ENCODE measurements around the gene CASTOR1. TPM values are rescaled to one million over a fixed set of nuclear protein-coding genes. Genes with fewer than 3 reads are reported as not detected.

The CASTOR1 gene
- total RNA-seq, 1 experiment from 2014 or later: 16.0 TPM

DNA sequence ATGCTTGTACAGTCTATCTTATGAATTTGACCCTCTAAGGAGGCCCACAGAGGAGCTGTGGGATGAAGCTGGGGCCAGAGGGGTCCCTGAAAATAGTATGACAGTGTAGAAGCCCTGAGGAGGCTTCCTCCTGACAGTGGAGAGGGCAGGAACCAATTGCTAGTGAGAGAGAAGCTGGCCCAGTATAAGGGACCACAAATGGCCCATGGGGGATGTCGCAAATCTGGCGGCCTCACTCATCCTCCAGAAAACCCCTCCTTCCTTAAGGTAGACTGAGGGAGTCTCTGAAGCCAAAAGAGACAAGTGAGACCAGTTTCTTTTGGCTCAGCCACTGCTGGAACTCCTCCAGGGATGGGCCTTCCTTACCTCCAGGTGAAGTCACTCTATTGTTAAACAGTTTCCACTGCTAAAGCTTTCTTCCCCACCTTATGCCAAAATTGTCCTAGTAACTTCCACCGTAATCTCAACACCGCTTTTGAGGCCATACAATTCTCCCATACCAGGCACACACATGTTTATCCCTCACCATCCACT, 17.8 kb upstream of the CASTOR1 start (continued):
- TF ChIP-seq, protein P1, sequence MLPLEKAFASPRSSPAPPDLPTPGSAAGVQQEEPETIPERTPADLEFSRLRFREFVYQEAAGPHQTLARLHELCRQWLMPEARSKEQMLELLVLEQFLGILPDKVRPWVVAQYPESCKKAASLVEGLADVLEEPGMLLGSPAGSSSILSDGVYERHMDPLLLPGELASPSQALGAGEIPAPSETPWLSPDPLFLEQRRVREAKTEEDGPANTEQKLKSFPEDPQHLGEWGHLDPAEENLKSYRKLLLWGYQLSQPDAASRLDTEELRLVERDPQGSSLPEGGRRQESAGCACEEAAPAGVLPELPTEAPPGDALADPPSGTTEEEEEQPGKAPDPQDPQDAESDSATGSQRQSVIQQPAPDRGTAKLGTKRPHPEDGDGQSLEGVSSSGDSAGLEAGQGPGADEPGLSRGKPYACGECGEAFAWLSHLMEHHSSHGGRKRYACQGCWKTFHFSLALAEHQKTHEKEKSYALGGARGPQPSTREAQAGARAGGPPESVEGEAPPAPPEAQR (CRISPR knock-in tag; IDR thresholded peaks at IDR 0.05): no peak
- TF ChIP-seq, protein P2, sequence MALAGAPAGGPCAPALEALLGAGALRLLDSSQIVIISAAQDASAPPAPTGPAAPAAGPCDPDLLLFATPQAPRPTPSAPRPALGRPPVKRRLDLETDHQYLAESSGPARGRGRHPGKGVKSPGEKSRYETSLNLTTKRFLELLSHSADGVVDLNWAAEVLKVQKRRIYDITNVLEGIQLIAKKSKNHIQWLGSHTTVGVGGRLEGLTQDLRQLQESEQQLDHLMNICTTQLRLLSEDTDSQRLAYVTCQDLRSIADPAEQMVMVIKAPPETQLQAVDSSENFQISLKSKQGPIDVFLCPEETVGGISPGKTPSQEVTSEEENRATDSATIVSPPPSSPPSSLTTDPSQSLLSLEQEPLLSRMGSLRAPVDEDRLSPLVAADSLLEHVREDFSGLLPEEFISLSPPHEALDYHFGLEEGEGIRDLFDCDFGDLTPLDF (CRISPR knock-in tag; IDR thresholded peaks at IDR 0.05): no peak
- TF ChIP-seq, protein P3, sequence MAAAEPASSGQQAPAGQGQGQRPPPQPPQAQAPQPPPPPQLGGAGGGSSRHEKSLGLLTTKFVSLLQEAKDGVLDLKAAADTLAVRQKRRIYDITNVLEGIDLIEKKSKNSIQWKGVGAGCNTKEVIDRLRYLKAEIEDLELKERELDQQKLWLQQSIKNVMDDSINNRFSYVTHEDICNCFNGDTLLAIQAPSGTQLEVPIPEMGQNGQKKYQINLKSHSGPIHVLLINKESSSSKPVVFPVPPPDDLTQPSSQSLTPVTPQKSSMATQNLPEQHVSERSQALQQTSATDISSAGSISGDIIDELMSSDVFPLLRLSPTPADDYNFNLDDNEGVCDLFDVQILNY (CRISPR knock-in tag; IDR thresholded peaks at IDR 0.05): no peak
- TF ChIP-seq, protein P4, sequence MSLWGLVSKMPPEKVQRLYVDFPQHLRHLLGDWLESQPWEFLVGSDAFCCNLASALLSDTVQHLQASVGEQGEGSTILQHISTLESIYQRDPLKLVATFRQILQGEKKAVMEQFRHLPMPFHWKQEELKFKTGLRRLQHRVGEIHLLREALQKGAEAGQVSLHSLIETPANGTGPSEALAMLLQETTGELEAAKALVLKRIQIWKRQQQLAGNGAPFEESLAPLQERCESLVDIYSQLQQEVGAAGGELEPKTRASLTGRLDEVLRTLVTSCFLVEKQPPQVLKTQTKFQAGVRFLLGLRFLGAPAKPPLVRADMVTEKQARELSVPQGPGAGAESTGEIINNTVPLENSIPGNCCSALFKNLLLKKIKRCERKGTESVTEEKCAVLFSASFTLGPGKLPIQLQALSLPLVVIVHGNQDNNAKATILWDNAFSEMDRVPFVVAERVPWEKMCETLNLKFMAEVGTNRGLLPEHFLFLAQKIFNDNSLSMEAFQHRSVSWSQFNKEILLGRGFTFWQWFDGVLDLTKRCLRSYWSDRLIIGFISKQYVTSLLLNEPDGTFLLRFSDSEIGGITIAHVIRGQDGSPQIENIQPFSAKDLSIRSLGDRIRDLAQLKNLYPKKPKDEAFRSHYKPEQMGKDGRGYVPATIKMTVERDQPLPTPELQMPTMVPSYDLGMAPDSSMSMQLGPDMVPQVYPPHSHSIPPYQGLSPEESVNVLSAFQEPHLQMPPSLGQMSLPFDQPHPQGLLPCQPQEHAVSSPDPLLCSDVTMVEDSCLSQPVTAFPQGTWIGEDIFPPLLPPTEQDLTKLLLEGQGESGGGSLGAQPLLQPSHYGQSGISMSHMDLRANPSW (CRISPR knock-in tag; conservative IDR thresholded peaks at IDR 0.05; ENCODE audit: low read depth): no peak
- TF ChIP-seq, protein P5, sequence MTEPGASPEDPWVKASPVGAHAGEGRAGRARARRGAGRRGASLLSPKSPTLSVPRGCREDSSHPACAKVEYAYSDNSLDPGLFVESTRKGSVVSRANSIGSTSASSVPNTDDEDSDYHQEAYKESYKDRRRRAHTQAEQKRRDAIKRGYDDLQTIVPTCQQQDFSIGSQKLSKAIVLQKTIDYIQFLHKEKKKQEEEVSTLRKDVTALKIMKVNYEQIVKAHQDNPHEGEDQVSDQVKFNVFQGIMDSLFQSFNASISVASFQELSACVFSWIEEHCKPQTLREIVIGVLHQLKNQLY (CRISPR knock-in tag; IDR thresholded peaks at IDR 0.05): no peak

DNA sequence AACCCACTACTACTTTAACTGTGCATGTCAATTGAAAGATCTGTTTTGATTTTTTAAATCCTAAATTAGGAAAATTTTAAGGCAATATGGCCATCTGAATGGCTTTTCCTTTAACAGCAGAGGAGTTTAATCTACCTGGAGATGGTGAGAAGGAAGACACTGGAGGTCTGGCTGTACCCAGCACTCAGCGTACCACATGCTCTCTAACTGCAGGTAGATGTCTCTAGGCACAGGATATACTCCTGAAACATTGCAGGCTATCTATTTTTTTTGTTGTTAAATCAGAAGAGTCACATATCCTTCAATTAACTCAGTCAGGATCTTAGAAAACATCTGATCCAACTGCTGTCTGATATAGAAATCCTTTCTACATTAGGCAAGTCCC, 17.3 kb upstream of the CASTOR1 start:
- no peak for DNase-seq (ENCODE audit: low spot score)
- H3K4me3 Mint-ChIP-seq: no peak overlapping the region
- H3K27me3 Mint-ChIP-seq (ENCODE audit: low read depth): no peaks in the 10 kb centered on the region
- no peak for TF ChIP-seq NR1H2 (CRISPR knock-in tag; IDR thresholded peaks at IDR 0.05)
- POLR2A ChIA-PET: no interaction called here
- no peak overlapping the region for H3K27ac Mint-ChIP-seq
- ATAC-seq: no peak
- no peaks in the 10 kb centered on the region for H3K36me3 Mint-ChIP-seq
- H3K9me3 Mint-ChIP-seq: no peaks in the 10 kb centered on the region
- CTCF ChIA-PET: interaction anchor here (0.5 kb wide), 1 partner anchor 730 kb away, joined by 4 read pairs; no protein-coding TSS in a partner anchor
- H3K4me1 Mint-ChIP-seq: peaks cover 10% of the 10 kb centered on the region

DNA sequence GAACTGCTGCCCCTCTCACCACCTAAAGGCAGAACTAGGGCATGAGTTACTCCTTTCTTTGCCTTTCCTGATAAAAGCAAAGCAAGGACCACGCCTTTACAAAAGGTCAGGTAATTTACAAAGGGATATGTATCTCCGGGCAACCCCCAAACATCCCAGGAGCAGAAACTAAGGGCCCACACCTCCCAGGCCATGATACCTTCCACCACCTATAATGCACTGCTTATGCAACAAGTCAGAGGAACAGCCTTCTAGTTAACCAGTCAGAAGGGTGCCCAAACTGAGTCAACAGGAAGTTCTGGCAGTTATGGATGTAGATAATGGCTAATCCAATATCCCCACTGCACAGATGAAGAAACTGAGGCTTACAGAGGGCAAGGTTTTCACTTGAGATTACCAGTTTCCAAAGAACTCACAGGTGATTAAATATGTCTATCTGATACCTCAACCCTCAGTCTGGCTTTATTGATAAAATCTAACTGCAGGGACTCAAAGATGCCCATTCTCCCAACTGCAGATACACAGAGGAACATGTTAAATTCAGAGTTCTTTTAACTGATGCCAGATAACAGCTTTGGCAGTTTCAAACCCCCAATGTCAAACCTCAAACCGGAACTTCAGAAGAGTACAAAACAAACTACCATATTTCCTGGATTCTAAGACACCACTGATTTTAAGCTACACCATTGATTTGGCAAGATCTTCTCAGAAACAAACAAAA, 16.8 kb upstream of the CASTOR1 start:
- Mint-ChIP-seq H3K36me3 (no peaks in the 10 kb centered on the region; the same call in 1 of the 2 replicates), H3K27ac (no peak overlapping the region), H3K4me3 (no peak overlapping the region), H3K27me3 (ENCODE audit: low read depth) (no peaks in the 10 kb centered on the region), H3K9me3 (no peaks in the 10 kb centered on the region), H3K4me1 (peaks cover 6% of the 10 kb centered on the region)
- DNase-seq (ENCODE audit: low spot score) (no peak), ATAC-seq (no peak)
- POLR2A ChIA-PET: no interaction called here
- CTCF ChIA-PET: interaction anchor here (0.5 kb wide), 1 partner anchor 729 kb away, joined by 4 read pairs; no protein-coding TSS in a partner anchor
- TF ChIP-seq, protein P6, sequence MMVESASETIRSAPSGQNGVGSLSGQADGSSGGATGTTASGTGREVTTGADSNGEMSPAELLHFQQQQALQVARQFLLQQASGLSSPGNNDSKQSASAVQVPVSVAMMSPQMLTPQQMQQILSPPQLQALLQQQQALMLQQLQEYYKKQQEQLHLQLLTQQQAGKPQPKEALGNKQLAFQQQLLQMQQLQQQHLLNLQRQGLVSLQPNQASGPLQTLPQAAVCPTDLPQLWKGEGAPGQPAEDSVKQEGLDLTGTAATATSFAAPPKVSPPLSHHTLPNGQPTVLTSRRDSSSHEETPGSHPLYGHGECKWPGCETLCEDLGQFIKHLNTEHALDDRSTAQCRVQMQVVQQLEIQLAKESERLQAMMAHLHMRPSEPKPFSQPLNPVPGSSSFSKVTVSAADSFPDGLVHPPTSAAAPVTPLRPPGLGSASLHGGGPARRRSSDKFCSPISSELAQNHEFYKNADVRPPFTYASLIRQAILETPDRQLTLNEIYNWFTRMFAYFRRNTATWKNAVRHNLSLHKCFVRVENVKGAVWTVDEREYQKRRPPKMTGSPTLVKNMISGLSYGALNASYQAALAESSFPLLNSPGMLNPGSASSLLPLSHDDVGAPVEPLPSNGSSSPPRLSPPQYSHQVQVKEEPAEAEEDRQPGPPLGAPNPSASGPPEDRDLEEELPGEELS (CRISPR knock-in tag; IDR thresholded peaks at IDR 0.05): no peak
- TF ChIP-seq ELF4 (CRISPR knock-in tag; IDR thresholded peaks at IDR 0.05; ENCODE audit: low read depth) (no peak), GTF2I (CRISPR knock-in tag; conservative IDR thresholded peaks at IDR 0.05) (no peak), ZNF423 (CRISPR knock-in tag; IDR thresholded peaks at IDR 0.05) (no peak), ZNF121 (CRISPR knock-in tag; IDR thresholded peaks at IDR 0.05) (no peak), HMGA2 (CRISPR knock-in tag; IDR thresholded peaks at IDR 0.05) (no peak)
- TF ChIP-seq, protein P7, sequence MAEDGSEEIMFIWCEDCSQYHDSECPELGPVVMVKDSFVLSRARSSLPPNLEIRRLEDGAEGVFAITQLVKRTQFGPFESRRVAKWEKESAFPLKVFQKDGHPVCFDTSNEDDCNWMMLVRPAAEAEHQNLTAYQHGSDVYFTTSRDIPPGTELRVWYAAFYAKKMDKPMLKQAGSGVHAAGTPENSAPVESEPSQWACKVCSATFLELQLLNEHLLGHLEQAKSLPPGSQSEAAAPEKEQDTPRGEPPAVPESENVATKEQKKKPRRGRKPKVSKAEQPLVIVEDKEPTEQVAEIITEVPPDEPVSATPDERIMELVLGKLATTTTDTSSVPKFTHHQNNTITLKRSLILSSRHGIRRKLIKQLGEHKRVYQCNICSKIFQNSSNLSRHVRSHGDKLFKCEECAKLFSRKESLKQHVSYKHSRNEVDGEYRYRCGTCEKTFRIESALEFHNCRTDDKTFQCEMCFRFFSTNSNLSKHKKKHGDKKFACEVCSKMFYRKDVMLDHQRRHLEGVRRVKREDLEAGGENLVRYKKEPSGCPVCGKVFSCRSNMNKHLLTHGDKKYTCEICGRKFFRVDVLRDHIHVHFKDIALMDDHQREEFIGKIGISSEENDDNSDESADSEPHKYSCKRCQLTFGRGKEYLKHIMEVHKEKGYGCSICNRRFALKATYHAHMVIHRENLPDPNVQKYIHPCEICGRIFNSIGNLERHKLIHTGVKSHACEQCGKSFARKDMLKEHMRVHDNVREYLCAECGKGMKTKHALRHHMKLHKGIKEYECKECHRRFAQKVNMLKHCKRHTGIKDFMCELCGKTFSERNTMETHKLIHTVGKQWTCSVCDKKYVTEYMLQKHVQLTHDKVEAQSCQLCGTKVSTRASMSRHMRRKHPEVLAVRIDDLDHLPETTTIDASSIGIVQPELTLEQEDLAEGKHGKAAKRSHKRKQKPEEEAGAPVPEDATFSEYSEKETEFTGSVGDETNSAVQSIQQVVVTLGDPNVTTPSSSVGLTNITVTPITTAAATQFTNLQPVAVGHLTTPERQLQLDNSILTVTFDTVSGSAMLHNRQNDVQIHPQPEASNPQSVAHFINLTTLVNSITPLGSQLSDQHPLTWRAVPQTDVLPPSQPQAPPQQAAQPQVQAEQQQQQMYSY (CRISPR knock-in tag; IDR thresholded peaks at IDR 0.05): no peak
- TF ChIP-seq, protein P8, sequence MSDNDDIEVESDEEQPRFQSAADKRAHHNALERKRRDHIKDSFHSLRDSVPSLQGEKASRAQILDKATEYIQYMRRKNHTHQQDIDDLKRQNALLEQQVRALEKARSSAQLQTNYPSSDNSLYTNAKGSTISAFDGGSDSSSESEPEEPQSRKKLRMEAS (CRISPR knock-in tag; IDR thresholded peaks at IDR 0.05): no peak
- TF ChIP-seq, protein P9, sequence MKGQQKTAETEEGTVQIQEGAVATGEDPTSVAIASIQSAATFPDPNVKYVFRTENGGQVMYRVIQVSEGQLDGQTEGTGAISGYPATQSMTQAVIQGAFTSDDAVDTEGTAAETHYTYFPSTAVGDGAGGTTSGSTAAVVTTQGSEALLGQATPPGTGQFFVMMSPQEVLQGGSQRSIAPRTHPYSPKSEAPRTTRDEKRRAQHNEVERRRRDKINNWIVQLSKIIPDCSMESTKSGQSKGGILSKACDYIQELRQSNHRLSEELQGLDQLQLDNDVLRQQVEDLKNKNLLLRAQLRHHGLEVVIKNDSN (CRISPR knock-in tag; IDR thresholded peaks at IDR 0.05): no peak
- TF ChIP-seq, protein P10, sequence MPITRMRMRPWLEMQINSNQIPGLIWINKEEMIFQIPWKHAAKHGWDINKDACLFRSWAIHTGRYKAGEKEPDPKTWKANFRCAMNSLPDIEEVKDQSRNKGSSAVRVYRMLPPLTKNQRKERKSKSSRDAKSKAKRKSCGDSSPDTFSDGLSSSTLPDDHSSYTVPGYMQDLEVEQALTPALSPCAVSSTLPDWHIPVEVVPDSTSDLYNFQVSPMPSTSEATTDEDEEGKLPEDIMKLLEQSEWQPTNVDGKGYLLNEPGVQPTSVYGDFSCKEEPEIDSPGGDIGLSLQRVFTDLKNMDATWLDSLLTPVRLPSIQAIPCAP (CRISPR knock-in tag; IDR thresholded peaks at IDR 0.05): no peak
